ENCODE results near the gene PARP2.
"Not testable (repeated sequence)": the region's sequence is repeated elsewhere in the genome, so short reads cannot be mapped to it uniquely, and the experiment has no call there.

Gene PARP2

GRCh38 chr14:20350282-20350681, 6.8 kb downstream of the PARP2 start:
- no peak for DNase-seq

GRCh38 chr14:20350860-20351259, 7.4 kb downstream of the PARP2 start:
- no peak for DNase-seq

- DNase-seq = no peak
Measured at GRCh38 chr14:20356422-20356821, 13.0 kb downstream of the PARP2 start.

GRCh38 chr14:20358474-20358873, 15.0 kb downstream of the PARP2 start:
- not testable (repeated sequence) for DNase-seq

GRCh38 chr14:20365928-20366327, 22.5 kb downstream of the PARP2 start:
- DNase-seq = no peak

- DNase-seq = no peak
Measured at GRCh38 chr14:20372796-20373195, 29.4 kb downstream of the PARP2 start.

- no peak for DNase-seq
Measured at GRCh38 chr14:20375471-20375870, 32.0 kb downstream of the PARP2 start.

- DNase-seq = no peak
Measured at GRCh38 chr14:20376071-20376588, 32.7 kb downstream of the PARP2 start.

GRCh38 chr14:20377171-20377570, 33.7 kb downstream of the PARP2 start:
- no peak for DNase-seq

GRCh38 chr14:20379743-20380142, 36.3 kb downstream of the PARP2 start:
- DNase-seq = no peak

- DNase-seq = no peak
Measured at GRCh38 chr14:20380681-20381080, 37.2 kb downstream of the PARP2 start.

- DNase-seq = no peak
Measured at GRCh38 chr14:20381341-20381740, 37.9 kb downstream of the PARP2 start.

GRCh38 chr14:20382526-20382925, 39.1 kb downstream of the PARP2 start:
- no peak for DNase-seq

- DNase-seq = no peak
Measured at GRCh38 chr14:20383032-20383431, 39.6 kb downstream of the PARP2 start.

GRCh38 chr14:20383636-20384035, 40.2 kb downstream of the PARP2 start:
- no peak for DNase-seq

- no peak for DNase-seq
Measured at GRCh38 chr14:20384321-20384720, 40.9 kb downstream of the PARP2 start.

GRCh38 chr14:20384886-20385285, 41.5 kb downstream of the PARP2 start:
- no peak for DNase-seq

GRCh38 chr14:20386276-20386855, 42.9 kb downstream of the PARP2 start:
- DNase-seq = no peak

GRCh38 chr14:20387576-20387975, 44.1 kb downstream of the PARP2 start:
- no peak for DNase-seq

- DNase-seq = no peak
Measured at GRCh38 chr14:20388159-20388558, 44.7 kb downstream of the PARP2 start.

- DNase-seq = no peak
Measured at GRCh38 chr14:20391505-20391904, 48.1 kb downstream of the PARP2 start.

GRCh38 chr14:20397511-20397910, 54.1 kb downstream of the PARP2 start:
- DNase-seq = no peak

- no peak for DNase-seq
Measured at GRCh38 chr14:20400589-20400964, 57.1 kb downstream of the PARP2 start.

- DNase-seq = no peak
Measured at GRCh38 chr14:20400965-20401593, 57.6 kb downstream of the PARP2 start.

- no peak for DNase-seq
Measured at GRCh38 chr14:20403521-20403920, 60.1 kb downstream of the PARP2 start.

All from CD4-positive, alpha-beta T cell treated with Interleukin-12 subunit alpha and Interleukin-12 subunit beta, for 1 hour (primary cell).